Neuronal stem cell (in vitro differentiated cells): ENCODE results near the gene DISP1.

Experiments used
- DNase-seq: peaks from one replicate; pipeline ENCODE4 v3.0.0-alpha.2; 2013; ENCODE audit warnings: low spot score
- H2AFZ ChIP-seq: one replicate; pipeline ENCODE4 v1.6.1; 2013; ENCODE audit warnings: mild to moderate bottlenecking, low read length, inconsistent platforms
- H2AK5ac ChIP-seq: 2 replicates; pipeline ENCODE4 v1.6.1; 2013; ENCODE audit warnings: low read depth, mild to moderate bottlenecking, inconsistent platforms, low read length, moderate library complexity, mixed read lengths
- H2BK120ac ChIP-seq: 2 replicates; pipeline ENCODE4 v1.6.1; 2013; ENCODE audit warnings: low read depth, mild to moderate bottlenecking, inconsistent platforms, low read length, moderate library complexity, mixed read lengths
- H2BK12ac ChIP-seq: one replicate; pipeline ENCODE4 v1.6.1; 2013; ENCODE audit warnings: low read length, inconsistent platforms
- H2BK15ac ChIP-seq: 2 replicates; pipeline ENCODE4 v1.6.1; 2013; ENCODE audit warnings: mild to moderate bottlenecking, low read length, inconsistent platforms, mixed read lengths
- H2BK5ac ChIP-seq: one replicate; pipeline ENCODE4 v1.6.1; 2013; ENCODE audit warnings: inconsistent platforms, mild to moderate bottlenecking, low read length, moderate library complexity
- H3K14ac ChIP-seq: one replicate; pipeline ENCODE4 v1.6.1; 2013; ENCODE audit warnings: low read length, inconsistent platforms
- H3K18ac ChIP-seq: 2 replicates; pipeline ENCODE4 v1.6.1; 2013; ENCODE audit warnings: low read length, inconsistent platforms
- H3K23ac ChIP-seq: 2 replicates; pipeline ENCODE4 v1.6.1; 2013; ENCODE audit warnings: low read depth, mild to moderate bottlenecking, mixed read lengths, low read length, inconsistent platforms; ENCODE audit not compliant: poor library complexity
- H3K27ac ChIP-seq: replicated peaks from 3 replicates; pipeline ENCODE4 v1.5.1; 2013; ENCODE audit warnings: low read length, inconsistent platforms
- H3K27me3 ChIP-seq, 3 experiments: 2 replicates each; pipeline ENCODE4 v1.6.1; 2013; ENCODE audit warnings: low read length in 3 of 3, mild to moderate bottlenecking in 2 of 3, inconsistent platforms in 1 of 3, low read depth in 1 of 3, mixed read lengths in 1 of 3, moderate library complexity in 1 of 3; ENCODE audit not compliant: control insufficient read depth in 3 of 3, insufficient read depth in 3 of 3
- H3K36me3 ChIP-seq, 2 donors: replicated peaks in 1 of 2; 2 replicates each; pipeline ENCODE4 v1.6.1; 2013; ENCODE audit warnings: low read length in 2 of 2; ENCODE audit not compliant: control insufficient read depth in 2 of 2, insufficient read depth in 2 of 2
- H3K4ac ChIP-seq: 2 replicates; pipeline ENCODE4 v1.6.1; 2013; ENCODE audit warnings: inconsistent platforms, mild to moderate bottlenecking, low read length, moderate library complexity
- H3K4me1 ChIP-seq, 2 donors: 1 replicate in 1 of 2; 2 replicates in 1 of 2; pipeline ENCODE4 v1.6.1; 2013; ENCODE audit warnings: low read length in 2 of 2, low read depth in 1 of 2; ENCODE audit not compliant: control insufficient read depth in 2 of 2, insufficient read depth in 1 of 2
- H3K4me2 ChIP-seq: one replicate; pipeline ENCODE4 v1.6.1; 2013; ENCODE audit warnings: mild to moderate bottlenecking, low read length, inconsistent platforms; ENCODE audit not compliant: insufficient read depth, poor library complexity, severe bottlenecking
- H3K4me3 ChIP-seq, 2 donors: 2 replicates each; pipeline ENCODE4 v1.5.1; 2013; ENCODE audit warnings: low read length in 2 of 2, mild to moderate bottlenecking in 2 of 2, inconsistent platforms in 1 of 2, moderate library complexity in 1 of 2
- H3K79me1 ChIP-seq: one replicate; pipeline ENCODE4 v1.6.1; 2013; ENCODE audit warnings: low read depth, mild to moderate bottlenecking, inconsistent platforms, low read length, moderate library complexity
- H3K9ac ChIP-seq: one replicate; pipeline ENCODE4 v1.6.1; 2013; ENCODE audit warnings: mild to moderate bottlenecking, low read depth, low read length, inconsistent platforms; ENCODE audit not compliant: poor library complexity
- H3K9me3 ChIP-seq, 2 donors: replicated peaks in 1 of 2; 2 replicates each; pipeline versions ENCODE3 to v1.6.1; 2013; ENCODE audit warnings: low read length in 2 of 2, mild to moderate bottlenecking in 2 of 2, inconsistent platforms in 1 of 2, low read depth in 1 of 2, mixed read lengths in 1 of 2, moderate library complexity in 1 of 2; ENCODE audit not compliant: control insufficient read depth in 2 of 2, insufficient read depth in 1 of 2
- H4K8ac ChIP-seq: one replicate; pipeline ENCODE4 v1.6.1; 2013; ENCODE audit warnings: low read depth, mild to moderate bottlenecking, inconsistent platforms, low read length, moderate library complexity
- H4K91ac ChIP-seq: one replicate; pipeline ENCODE4 v1.6.1; 2013; ENCODE audit warnings: low read length, low read depth, mild to moderate bottlenecking, inconsistent platforms; ENCODE audit not compliant: poor library complexity
- WGBS, 2 donors: extraction: QIAGEN DNeasy Blood & Tissue Kit; methylation state at CpG; one replicate each; pipeline ENCODE4 v1.1.7; 2013; ENCODE audit warnings: missing lambda C conversion rate in 2 of 2, mixed read lengths in 1 of 2; ENCODE audit not compliant: insufficient read length in 2 of 2, insufficient replicate concordance in 1 of 2; ENCODE audit errors: extremely low coverage in 2 of 2; 5-methylcytosine and 5-hydroxymethylcytosine counted together

DISP1 gene

GRCh38 chr1:222801067-222801466 is 13.8 kb upstream of the DISP1 start:
- Histone ChIP-seq H4K8ac (no peak overlapping the region), H3K4me1 (peaks cover 8 to 14% of the 10 kb centered on the region in 2 donors), H3K27me3 (no peaks in the 10 kb centered on the region), H2BK5ac (no peak overlapping the region), H3K79me1 (no peaks in the 10 kb centered on the region), H2AK5ac (no peak overlapping the region), H3K4me3 (no peak overlapping the region), H3K4ac (no peak overlapping the region), H3K36me3 (no peaks in the 10 kb centered on the region), H2BK120ac (no peak overlapping the region), H3K4me2 (no peak overlapping the region), H3K23ac (no peak overlapping the region), H4K91ac (no peak overlapping the region), H3K9me3 (peaks cover 0 to under 1% of the 10 kb centered on the region in 2 donors), H2BK15ac (no peak overlapping the region), H3K14ac (no peak overlapping the region), H3K18ac (no peak overlapping the region), H3K9ac (no peak overlapping the region), H2BK12ac (no peak overlapping the region), H3K27ac (no peak overlapping the region), H2AFZ (no peak overlapping the region)
- DNase-seq: no peak
- no CpG with 5 or more reads among the region's 4 CpGs for WGBS, 2 donors

GRCh38 chr1:222811671-222812070 is 3.2 kb upstream of the DISP1 start:
- no peaks in the 10 kb centered on the region for H3K9me3 ChIP-seq
- H3K36me3 ChIP-seq: no peaks in the 10 kb centered on the region
- H2BK15ac ChIP-seq: no peak overlapping the region
- H2AFZ ChIP-seq: no peak overlapping the region
- WGBS, 2 donors: no CpG with 5 or more reads among the region's 4 CpGs
- H2BK12ac ChIP-seq: no peak overlapping the region
- H4K8ac ChIP-seq: no peak overlapping the region
- no peak overlapping the region for H3K27ac ChIP-seq
- H3K9ac ChIP-seq: no peak overlapping the region
- no peaks in the 10 kb centered on the region for H3K79me1 ChIP-seq
- H2BK120ac ChIP-seq: no peak overlapping the region
- H3K4me1 ChIP-seq: no peaks in the 10 kb centered on the region
- H3K4ac ChIP-seq: no peak overlapping the region
- no peak overlapping the region for H3K18ac ChIP-seq
- no peak overlapping the region for H3K4me2 ChIP-seq
- H4K91ac ChIP-seq: no peak overlapping the region
- no peak overlapping the region for H2AK5ac ChIP-seq
- no peaks in the 10 kb centered on the region for H3K27me3 ChIP-seq
- H3K23ac ChIP-seq: no peak overlapping the region
- H3K14ac ChIP-seq: no peak overlapping the region
- no peak overlapping the region for H3K4me3 ChIP-seq
- H2BK5ac ChIP-seq: no peak overlapping the region
- no peak for DNase-seq

GRCh38 chr1:222813866-222814535 is 838 bp upstream of the DISP1 start:
- no peak for DNase-seq
- H3K9me3 ChIP-seq: no peaks in the 10 kb centered on the region
- no peak overlapping the region for H4K91ac ChIP-seq
- H2AFZ ChIP-seq: peak overlapping the region; percentile 99
- WGBS, 2 donors: no CpG with 5 or more reads among the region's 14 CpGs
- no peak overlapping the region for H3K4me2 ChIP-seq
- no peak overlapping the region for H2AK5ac ChIP-seq
- no peaks in the 10 kb centered on the region for H3K79me1 ChIP-seq
- H3K36me3 ChIP-seq: no peaks in the 10 kb centered on the region
- no peak overlapping the region for H2BK12ac ChIP-seq
- no peak overlapping the region for H3K27ac ChIP-seq
- no peak overlapping the region for H3K23ac ChIP-seq
- no peak overlapping the region for H2BK5ac ChIP-seq
- H3K27me3 ChIP-seq: no peaks in the 10 kb centered on the region
- no peak overlapping the region for H2BK120ac ChIP-seq
- H3K4ac ChIP-seq: no peak overlapping the region
- H3K18ac ChIP-seq: no peak overlapping the region
- H3K4me1 ChIP-seq: peaks cover 0 to 5% of the 10 kb centered on the region in 2 donors
- H2BK15ac ChIP-seq: no peak overlapping the region
- no peak overlapping the region for H3K14ac ChIP-seq
- H3K4me3 ChIP-seq: peak overlapping the region in 1 of 2 donors; percentile 94
- no peak overlapping the region for H4K8ac ChIP-seq
- no peak overlapping the region for H3K9ac ChIP-seq

- Histone ChIP-seq H2AFZ (peak overlapping the region; percentile 99), H2AK5ac (no peak overlapping the region), H3K18ac (peak overlapping the region; percentile 88), H3K14ac (no peak overlapping the region), H3K36me3 (no peaks in the 10 kb centered on the region), H3K4me2 (peak overlapping the region; percentile 54), H3K4ac (no peak overlapping the region), H2BK12ac (no peak overlapping the region), H2BK15ac (no peak overlapping the region), H3K4me3 (peak overlapping the region; percentile 87 to 94), H3K23ac (no peak overlapping the region), H4K91ac (no peak overlapping the region), H3K27ac (peak overlapping the region; percentile 87), H3K79me1 (no peaks in the 10 kb centered on the region), H2BK5ac (no peak overlapping the region), H4K8ac (no peak overlapping the region), H3K9ac (peak overlapping the region; percentile 86), H3K9me3 (no peaks in the 10 kb centered on the region), H3K4me1 (peaks cover 0 to 5% of the 10 kb centered on the region in 2 donors), H2BK120ac (no peak overlapping the region), H3K27me3 (no peaks in the 10 kb centered on the region)
- DNase-seq: no peak
- no CpG with 5 or more reads among the region's 11 CpGs for WGBS, 2 donors
These were observed 564 bp downstream of the DISP1 start for GRCh38 chr1:222815440-222815765.
